HG02870 (cell line): ENCODE measurements around the gene STOX2.
"Not testable (repeated sequence)": the region's sequence is repeated elsewhere in the genome, so short reads cannot be mapped to it uniquely, and the experiment has no call there.

Source experiments
- ATAC-seq: cut with Tn5 transposase; IDR thresholded peaks from one replicate; pipeline ENCODE4 v1.9.1; 2021; ENCODE audit warnings: mild to moderate bottlenecking, moderate library complexity; ENCODE audit not compliant: unreplicated experiment

STOX2 gene

DNA sequence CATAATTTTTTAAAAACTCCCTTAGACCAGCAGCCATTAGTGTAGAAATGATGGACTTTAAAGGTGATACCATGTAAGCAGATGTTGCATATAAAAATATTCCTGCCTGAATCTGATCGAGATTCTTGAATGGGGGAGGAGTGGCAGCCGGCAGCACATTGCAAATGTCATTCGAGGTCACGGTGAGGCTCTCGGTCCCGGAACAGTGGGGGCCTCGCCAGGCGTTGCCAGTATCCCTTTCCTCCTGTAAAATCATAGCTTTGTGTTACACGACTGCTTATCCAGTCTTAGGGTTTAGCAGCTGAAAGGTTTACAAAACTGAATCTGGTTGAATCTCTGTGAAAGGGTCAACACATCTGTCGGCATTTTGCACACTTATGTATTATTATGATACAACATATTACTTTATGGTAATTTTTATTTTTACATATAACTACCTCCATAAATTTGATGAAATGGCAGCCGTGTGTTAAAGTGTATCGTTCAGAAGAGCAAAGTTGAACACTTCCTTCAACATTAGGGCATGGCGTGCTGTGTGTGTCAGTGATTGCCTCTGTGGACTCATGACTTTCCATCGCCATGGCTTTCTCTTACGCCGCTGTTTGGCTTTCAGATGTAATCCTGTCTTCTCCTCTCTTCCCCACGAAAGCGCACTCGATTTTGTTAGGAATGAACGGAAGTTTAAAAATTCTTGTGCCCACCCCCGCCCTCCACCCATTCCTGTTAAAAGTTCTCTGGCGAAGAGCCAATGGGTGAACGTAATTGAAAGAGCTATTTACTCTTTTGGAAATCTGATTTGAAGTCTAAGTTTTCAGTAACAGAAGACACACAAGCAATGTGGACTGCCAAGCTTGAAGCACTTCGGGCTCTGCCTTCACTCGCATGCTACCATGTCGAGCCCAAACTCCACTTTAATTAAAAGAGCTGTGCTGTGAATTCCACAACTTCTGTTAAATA, 114.8 kb downstream of the STOX2 start:
- no peak for ATAC-seq

DNA sequence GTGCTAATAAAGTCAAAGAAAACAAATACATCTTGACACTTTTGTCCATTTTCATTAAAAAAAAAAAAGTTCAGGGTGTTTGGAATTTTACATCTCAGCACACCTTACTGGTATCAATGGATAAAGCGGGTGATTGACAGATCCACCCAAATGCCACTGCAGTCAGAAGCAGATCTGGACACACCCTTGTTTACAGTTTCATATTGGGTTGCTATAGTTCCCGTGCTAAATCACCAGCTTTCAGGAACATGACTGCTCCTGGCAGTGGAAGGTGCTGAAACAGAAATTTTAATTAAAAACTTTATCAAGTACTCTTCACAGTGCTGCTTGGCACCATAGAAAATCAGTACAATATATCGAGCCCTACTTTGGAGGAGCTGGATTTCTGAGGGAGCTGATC, 116.3 kb downstream of the STOX2 start:
- no peak for ATAC-seq

DNA sequence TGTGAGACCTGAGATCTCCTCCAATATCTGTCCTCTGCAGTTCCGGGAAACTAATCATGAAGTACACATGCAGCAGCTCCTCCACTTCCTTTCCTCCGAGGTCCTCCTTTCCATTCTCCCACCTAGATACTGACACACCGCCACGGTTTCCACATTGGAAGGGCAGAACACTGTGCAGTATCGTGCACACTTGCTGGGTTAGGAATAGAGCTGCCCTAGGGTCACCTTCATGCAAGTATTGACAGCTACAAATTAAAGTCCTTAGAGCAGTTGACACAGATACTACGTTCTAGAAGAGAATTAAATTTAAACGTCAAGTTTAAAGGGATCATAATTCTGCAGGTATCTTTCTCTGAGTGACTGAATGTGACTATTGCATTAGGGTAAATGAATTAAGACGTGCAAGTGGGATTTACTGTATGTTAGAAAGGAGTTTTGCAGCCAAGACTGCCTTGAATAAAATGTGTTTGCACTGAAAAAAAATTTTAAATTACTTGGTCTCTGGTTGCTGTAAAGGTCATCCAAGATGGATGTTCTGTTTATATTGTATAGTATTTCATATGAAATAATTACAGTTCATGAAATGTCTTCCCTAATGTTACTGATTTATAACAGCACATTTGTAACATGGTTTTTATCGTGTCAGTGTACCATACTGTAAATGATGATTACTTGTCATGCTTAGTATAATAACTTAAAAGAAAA, 117.7 kb downstream of the STOX2 start:
- no peak for ATAC-seq

DNA sequence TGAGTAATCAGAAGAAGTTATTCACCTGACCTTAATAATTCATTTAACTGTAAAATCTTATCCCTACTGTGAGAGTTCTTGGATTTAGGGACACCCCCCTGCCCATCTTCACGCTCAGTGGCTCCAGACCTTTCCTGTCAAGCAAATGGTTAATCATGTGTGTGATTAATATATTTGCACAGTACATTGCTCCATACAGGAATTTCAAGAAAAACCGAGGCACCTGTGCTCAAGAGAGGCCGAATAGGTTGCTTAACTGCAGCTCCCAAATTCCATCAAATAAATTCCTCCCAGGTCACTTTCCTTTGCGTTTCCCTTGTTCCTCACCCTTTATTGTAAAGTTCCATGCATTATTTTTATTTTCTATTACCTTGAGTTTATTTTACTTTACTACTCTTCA, 119.5 kb downstream of the STOX2 start:
- no peak for ATAC-seq

DNA sequence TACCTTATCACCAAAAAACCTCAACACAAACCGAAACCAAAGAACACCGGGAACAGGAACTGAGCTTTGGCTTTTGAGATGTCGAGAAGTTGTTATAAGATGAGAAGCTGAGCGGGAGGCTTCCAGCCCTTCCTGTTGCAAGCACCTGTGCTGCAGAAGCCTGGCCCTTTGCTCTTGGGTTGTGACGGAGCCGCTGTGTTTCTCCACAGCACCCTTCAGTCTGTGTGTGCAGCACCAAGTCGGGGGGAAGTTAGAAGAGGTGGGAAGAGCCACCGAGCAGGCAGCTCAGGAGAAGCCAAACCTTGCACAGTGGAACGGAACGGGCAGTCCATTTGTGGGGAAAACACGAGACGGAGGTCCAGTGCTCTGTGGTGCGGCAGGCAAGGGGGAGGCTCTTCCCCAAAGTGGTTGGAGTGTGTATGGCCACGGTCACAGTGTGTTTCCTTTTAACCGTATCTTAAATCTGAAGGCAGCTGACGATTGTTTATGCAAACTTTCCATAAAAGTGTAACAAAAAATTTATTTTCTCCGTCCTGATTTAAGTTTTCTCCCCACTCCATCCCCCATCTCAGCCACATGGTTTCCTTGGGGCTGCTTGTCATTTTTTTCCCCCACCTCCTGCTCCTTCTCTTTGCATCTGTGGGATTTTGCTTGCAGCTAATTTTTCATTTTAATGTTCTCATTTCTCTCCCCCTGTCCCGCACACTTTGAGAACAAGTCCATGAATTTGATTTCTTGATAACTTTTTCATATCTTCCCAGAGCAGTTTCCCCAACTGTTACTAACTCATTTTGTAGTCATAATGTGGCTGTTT, 123.7 kb downstream of the STOX2 start:
- peak; percentile 45 for ATAC-seq

DNA sequence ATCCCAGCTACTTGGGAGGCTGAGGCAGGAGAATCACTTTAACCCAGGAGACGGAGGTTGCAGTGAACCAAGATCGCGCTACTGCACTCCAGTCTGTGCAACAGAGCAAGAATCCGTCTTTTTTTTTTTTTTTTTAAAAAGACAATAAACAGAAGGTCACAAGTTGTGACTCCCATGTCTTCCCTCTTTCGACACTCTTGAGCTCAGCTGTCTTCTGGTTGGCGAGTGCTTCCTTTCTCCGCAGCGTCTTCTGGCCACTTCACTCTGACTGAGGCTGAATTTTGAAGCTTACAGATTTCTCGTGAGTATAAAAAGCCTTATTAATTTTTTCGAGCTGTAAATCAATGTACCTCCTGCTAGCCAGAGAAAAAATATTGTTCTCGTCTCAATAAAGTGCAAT, 124.9 kb downstream of the STOX2 start:
- ATAC-seq: no peak

DNA sequence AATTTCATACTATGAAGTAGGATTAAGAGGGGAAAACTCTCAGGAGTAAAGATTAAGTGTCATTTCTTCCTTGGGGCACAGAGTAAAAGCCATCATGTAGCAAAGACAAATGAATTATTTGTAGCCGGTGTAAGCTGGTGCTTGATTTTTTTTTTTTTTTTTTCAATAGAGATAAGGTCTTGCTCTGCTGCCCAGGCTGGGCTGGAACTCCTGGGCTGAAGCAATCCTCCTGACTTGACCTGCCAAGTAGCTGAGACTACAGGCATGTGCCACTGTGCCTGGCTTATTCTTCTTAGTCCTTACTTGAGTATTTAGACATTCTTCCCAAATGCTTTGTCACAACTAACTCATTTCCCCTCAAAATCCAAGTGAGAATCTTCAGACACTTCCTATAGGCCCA, 125.7 kb downstream of the STOX2 start:
- no peak for ATAC-seq

DNA sequence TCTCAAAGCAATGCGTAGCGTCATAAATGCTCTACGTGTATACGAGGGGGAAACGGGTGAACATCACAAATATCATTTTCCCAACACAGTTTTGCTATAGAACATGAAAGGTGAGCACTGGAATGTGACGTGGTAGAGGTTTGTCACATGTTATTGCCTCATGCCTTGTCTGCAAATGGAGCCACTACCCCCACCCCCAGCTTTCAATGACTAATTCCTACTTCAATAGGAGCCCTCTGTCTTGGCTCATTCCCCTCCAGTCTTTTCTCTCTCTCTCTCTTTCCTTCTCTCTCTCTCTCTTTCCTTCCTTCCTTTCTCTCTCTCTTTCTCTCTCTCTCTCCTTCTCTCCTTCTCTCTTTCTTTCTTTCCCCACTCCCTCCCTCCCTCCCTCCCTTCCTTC, 127.0 kb downstream of the STOX2 start:
- no peak for ATAC-seq

DNA sequence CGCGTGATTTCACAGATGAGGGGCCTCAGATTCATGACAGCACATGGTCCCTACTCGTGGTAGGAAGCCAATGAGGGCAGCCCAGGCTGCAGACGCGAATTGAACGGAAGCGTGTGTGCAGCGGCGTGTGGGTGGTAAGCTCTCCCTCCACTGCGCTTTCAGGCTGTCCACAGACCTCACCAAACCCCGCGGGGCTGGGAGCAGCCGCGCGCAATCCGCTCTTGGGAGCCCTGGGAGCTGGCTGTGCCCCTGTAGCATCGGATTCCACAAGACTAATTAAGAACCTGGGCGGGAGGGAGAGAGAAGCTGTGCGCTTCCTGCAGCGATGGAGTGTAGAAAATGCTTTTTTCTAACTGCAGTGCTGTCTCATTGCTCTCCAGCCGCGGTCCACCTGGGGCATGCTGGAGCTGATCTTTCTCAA, 134.9 kb downstream of the STOX2 start:
- ATAC-seq: no peak

DNA sequence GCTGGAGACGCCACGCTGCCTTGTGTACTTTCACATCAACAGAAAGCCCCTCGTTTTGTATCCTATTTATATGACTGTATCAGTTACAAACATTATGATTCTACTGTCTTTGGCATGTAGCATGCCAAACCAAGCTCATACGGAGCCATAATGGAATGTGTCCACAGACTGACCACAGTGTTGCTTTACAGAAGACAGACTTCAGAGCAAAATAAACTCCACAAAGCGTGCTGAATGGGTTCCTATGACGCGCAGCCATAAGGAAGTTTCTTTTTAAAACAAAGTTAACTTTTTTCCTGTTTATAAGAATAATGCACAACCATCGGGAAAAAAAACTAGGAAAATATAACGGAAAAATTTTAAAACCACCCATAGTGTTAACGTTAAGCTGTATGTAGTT, 136.0 kb downstream of the STOX2 start:
- no peak for ATAC-seq

DNA sequence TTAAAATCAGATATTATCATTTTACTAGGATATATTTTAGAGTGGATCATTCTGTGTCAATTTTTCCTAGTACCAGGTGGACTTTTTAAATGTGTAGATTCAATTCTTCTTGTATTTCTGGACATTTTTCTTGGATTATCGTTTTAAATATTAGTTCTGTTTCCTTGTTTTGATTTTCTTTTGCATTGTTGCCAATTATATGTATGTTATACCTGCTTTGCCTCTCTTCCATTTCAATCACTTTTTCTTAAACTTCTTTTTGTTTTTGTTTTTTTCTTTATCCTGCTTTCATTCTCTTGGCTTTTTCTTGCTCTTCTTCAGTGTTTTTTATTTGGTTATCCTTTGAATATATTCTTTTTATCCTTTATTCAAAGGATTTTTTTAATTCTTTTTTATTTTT, 141.0 kb downstream of the STOX2 start:
- ATAC-seq: no peak

DNA sequence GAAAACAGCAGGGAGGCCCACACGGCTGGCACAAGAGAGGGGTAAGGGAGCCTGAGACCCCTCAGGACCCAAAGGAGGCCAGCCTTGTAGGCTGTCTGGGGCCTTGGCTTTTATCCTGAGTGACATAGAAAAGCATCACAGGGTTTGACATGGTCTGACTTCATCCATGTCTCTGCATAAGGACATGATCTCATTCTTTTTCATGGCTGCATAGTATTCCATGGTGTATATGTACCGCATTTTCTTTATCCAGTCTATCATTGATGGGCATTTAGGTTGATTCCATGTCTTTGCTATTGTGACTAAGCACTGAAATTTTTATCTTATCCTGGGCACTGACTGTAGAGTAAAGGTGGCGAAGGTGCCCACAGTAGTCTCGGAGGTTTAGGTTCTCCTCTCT, 146.2 kb downstream of the STOX2 start:
- not testable (repeated sequence) for ATAC-seq

DNA sequence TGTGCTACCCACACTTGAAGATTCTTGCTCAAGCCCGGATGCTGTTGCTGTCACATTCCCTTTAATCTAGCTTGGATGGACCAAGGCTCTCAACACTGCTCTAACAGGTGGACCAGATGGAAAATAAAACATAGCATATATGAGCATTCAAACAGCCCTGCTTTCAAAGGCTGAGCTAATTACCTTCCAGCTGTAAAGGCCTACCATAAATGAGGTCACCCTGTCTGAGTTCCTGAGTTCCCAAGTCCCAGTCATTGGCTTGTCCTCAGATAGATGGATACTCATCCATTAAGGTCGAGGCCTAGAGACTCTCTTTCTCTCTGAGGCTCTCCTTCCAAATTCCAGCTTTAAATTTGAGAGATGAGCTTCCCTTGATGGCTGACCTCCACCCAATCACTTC, 147.5 kb downstream of the STOX2 start:
- no peak for ATAC-seq

DNA sequence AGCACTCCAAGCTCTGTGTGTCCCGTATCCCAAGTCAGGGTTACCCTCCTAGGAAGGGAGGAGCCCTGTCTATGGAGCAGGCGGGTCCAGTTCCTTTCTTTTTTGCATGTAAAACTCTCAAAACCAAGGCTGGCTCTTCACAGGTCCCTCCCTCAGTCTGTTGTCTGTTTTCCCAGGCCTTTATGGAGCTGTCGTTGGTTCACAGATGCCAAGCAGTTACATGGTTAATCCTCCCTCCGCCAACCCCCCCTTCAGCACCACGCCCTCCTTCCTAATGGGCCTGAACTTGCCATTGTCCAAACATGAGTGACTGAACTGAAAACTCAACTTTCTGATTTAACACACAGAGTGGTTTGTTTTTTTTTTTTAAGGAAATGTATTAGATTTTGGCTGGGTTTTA, 148.3 kb downstream of the STOX2 start:
- ATAC-seq: no peak

DNA sequence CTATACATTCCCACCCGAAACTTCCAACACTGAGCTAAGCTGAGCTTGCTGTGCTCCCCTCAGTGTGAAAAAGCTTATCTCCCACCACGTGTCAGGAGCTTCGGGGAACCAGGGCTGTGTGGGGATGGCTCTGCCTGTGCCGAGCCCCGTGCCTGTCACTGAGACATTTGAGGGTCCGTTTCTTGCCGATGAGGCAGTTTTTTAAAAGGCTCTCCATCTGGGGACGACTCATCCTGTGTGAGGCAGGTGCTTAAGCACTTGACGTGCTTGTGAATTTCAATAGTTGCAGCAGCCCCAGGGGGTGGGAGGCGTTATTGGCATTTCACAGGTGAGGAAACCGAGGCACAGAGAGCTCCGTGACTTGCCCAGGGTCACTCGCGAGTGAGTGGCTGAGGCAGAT, 151.8 kb downstream of the STOX2 start:
- no peak for ATAC-seq

DNA sequence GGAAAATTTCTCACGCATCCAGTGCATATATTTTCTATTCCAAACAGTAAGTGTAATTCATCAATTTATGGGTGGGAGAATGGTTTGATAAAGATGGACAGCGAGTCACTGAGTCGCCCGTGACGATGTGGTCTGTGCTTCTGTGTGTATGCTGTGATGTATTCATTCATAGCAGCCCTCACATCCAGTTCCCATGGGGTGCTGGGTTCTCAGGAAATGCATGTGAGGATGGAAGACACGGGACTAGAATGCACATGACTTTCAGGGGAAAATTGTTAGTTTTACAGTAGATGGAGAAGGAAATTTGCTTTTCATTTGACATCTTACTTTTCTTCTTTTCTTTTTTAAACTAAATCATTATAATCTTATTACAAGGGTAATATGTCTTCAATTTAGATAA, 152.9 kb downstream of the STOX2 start:
- ATAC-seq: no peak

DNA sequence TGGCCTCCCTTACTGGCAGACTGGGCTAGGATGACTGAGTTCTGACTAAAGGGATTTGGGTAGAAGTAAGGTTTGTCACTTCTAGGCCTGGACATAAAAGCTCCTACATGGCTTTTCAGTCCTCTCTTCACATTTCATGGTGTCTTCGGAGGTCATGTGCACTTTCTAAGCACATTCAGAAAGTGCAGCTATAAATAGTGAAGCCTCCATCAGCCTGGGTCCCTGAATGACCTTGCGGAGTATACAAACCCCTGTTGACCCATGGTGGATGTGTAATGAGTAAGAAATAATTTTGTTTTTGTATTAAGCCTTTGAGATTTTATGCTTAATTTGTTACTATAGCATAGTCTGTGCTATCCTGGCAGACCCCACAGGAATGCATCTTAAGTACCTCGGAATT, 154.0 kb downstream of the STOX2 start:
- ATAC-seq: no peak

DNA sequence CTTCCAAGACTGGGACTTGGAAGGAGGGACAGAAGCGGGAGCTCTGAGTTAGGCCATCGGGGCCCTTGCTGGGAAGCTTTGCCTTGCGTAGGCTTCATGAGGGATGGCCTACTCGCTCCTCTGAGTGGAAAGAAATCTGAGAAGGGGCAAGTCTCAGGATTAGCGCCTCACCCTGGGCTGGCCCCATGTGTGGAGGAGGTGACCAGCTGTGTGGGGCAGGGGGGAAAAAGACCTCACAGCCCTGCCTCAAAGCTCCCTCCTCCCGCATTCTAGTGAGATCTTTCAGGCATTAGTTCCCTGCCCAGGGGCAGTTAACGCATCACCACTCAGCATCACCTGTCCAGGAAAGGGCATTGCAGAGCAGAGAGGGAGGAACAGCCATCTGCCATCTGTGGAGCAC, 156.5 kb downstream of the STOX2 start:
- no peak for ATAC-seq

DNA sequence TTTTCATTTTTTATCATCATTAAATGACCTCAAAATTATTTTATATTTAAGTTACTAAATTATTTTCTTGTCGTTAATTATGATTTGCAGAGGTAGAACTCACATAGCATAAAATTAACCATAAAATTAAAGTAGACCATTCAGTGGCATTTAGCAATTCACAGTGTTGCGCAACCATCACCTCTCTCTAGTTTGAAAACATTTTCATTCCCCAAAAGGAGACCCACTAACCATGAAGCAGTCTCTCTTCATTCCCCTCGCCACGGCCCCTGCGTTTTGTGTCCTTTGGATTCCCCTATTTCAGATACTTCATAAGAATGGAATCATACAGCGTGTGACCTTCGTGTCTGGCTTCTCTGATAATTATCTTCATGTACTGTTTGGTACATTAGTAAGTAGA, 157.7 kb downstream of the STOX2 start:
- no peak for ATAC-seq

DNA sequence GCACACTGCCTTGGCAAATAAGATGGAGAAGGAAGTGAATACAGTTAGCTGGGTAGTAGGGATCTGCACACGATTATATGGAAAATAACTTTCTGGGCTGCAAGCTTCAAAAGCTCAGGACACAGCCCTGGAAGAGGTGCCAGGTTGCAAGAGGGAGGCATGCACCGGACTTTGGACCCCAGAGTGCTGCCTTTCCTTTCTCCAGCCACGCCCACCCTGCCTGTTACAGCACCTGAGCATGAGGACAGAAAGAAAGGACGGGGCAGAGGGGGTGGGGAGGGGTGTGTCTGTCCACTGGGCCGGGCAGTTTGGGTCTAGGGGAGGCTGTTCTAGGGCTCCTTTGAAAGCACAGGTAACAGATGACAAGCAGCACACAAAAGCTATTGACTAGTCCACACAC, 159.8 kb downstream of the STOX2 start:
- no peak for ATAC-seq

DNA sequence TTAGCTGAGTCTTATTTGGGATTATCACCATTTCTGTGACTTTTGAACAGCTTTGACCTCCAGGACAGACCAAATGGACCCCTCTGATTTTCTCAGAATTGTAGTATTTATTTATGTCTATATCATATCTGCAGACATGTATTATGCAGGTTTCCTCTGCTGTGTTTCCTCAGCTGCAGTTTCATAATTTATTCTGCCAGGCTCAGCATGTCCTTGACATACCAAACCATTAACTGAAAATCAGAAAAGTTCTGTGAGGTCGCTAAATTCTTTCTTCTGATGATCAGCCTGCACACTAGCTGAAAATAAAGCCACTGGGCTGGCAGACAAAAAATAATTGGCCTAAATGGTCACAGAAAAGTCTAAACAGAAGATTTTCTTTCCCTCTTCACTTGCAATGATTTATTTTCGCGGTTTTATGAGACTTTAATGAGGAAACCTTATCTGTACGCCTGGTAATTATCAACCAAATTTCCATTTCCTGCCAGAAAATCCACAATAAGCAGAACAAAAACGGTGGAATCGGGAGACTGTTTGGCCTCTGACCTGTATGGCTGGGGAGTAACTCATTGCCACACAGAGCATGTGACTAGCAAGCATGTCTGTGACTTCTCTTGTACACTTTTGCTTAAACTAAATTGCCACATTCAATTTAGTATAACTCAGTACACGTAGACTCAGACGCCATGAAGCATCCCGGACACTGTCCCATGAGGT, 161.6 kb downstream of the STOX2 start:
- no peak for ATAC-seq
